CD4-positive, alpha-beta memory T cell (primary cell): ENCODE results near the gene CAPN10. TPM values are rescaled to one million over a fixed set of nuclear protein-coding genes. Genes with fewer than 3 reads are reported as not detected.

ENCODE experiments used
- CTCF ChIA-PET: fragments of 350-600 bp; sonication (Branson Sonifier 250); formaldehyde crosslinking; loops from one replicate; lab custom pipeline; 2021; ENCODE audit warnings: inconsistent platforms; ENCODE audit not compliant: partially characterized antibody; lab: Charles Lee
- POLR2A ChIA-PET: fragments of 350-600 bp; sonication (Branson Sonifier 250); formaldehyde crosslinking; loops from one replicate; lab custom pipeline; 2021; ENCODE audit not compliant: partially characterized antibody; lab: Charles Lee
- DNase-seq, 5 donors: peaks; one replicate each; pipeline versions ENCODE4 v3.0.0 to v3.0.0-alpha.2; 2020 to 2022; ENCODE audit warnings: mixed read lengths in 1 of 5
- H3K27ac ChIP-seq: one replicate; pipeline ENCODE4 v1.7.0; 2013; ENCODE audit warnings: low read depth, low read length
- H3K27me3 ChIP-seq: 2 replicates; pipeline ENCODE4 v1.7.0; 2013; ENCODE audit warnings: mild to moderate bottlenecking, low read length, moderate library complexity; ENCODE audit not compliant: insufficient read depth
- H3K36me3 ChIP-seq: 2 replicates; pipeline ENCODE4 v1.7.0; 2013; ENCODE audit warnings: mild to moderate bottlenecking, low read length, moderate library complexity; ENCODE audit not compliant: insufficient read depth
- H3K4me1 ChIP-seq: 2 replicates; pipeline ENCODE4 v1.7.0; 2013; ENCODE audit warnings: mild to moderate bottlenecking, low read length, moderate library complexity; ENCODE audit not compliant: insufficient read depth
- H3K4me3 ChIP-seq, 2 donors: one replicate each; pipeline ENCODE4 v1.7.0; 2013; ENCODE audit warnings: low read length in 2 of 2, mild to moderate bottlenecking in 1 of 2
- H3K9me3 ChIP-seq, 2 donors: one replicate each; pipeline ENCODE4 v1.7.0; 2013; ENCODE audit warnings: low read length in 2 of 2, control low read depth in 1 of 2; ENCODE audit not compliant: control insufficient read depth in 1 of 2
- H3K27ac Mint-ChIP-seq, 7 donors: one replicate each; pipeline ENCODE4 v1.8.0; 2020 to 2021; ENCODE audit warnings: mixed read lengths in 7 of 7, mild to moderate bottlenecking in 6 of 7, inconsistent platforms in 3 of 7, moderate library complexity in 3 of 7
- H3K27me3 Mint-ChIP-seq, 2 donors: one replicate each; pipeline ENCODE4 v1.8.0; 2020 to 2021; ENCODE audit warnings: mixed read lengths in 2 of 2
- H3K36me3 Mint-ChIP-seq, 2 donors: one replicate each; pipeline ENCODE4 v1.8.0; 2020 to 2021; ENCODE audit warnings: mixed read lengths in 2 of 2, inconsistent platforms in 1 of 2, mild to moderate bottlenecking in 1 of 2
- H3K4me1 Mint-ChIP-seq, 4 donors: one replicate each; pipeline ENCODE4 v1.8.0; 2020 to 2021; ENCODE audit warnings: mixed read lengths in 4 of 4, mild to moderate bottlenecking in 1 of 4
- H3K4me3 Mint-ChIP-seq, 8 donors: one replicate each; pipeline ENCODE4 v1.8.0; 2020 to 2021; ENCODE audit warnings: mixed read lengths in 8 of 8, mild to moderate bottlenecking in 7 of 8, moderate library complexity in 6 of 8, inconsistent platforms in 3 of 8
- H3K9me3 Mint-ChIP-seq, 8 donors: one replicate each; pipeline ENCODE4 v1.8.0; 2020 to 2021; ENCODE audit warnings: mixed read lengths in 8 of 8, mild to moderate bottlenecking in 5 of 8, inconsistent platforms in 3 of 8, moderate library complexity in 1 of 8
- intact Hi-C: fragments of 100-400 bp; cut with micrococcal nuclease; formaldehyde crosslinking; loops from one replicate; pipeline ENCODE4 v1.15.1; 2023
- polyA plus RNA-seq, 2 donors: library from polyadenylated mRNA; unstranded; fragments of 300-500 nt; fragmentation: Illumina TruSeq; gene quantifications; one replicate each; pipeline ENCODE4 v1.2.3, GENCODE V29; 2021
- total RNA-seq, 2 experiments: library from RNA; stranded (reverse); gene quantifications; one replicate each; pipeline ENCODE4 v1.2.3, GENCODE V29; 2021

Gene CAPN10
- total and polyA plus RNA-seq, 4 experiments from 2014 or later = 9.9 to 83.0 (median 49.7) TPM

- peak; percentile 91 to 96 (median 92) for DNase-seq
- Mint-ChIP-seq H3K27ac (peak overlapping the region; percentile 98 to 99 (median 99)), H3K9me3 (no peaks in the 10 kb centered on the region), H3K27me3 (no peaks in the 10 kb centered on the region), H3K4me3 (peak overlapping the region; percentile 90 to 98 (median 94)), H3K4me1 (peaks cover 46 to 89% (median 69%) of the 10 kb centered on the region in 4 donors), H3K36me3 (peaks cover 14 to 49% of the 10 kb centered on the region in 2 donors)
- Histone ChIP-seq H3K27ac (peak overlapping the region; percentile 89), H3K9me3 (no peaks in the 10 kb centered on the region), H3K4me1 (peaks cover 86% of the 10 kb centered on the region), H3K27me3 (no peaks in the 10 kb centered on the region), H3K4me3 (peak overlapping the region; percentile 79 to 87), H3K36me3 (peaks cover 8% of the 10 kb centered on the region)
- intact Hi-C loops = loop anchor here (1.0 to 10.0 kb wide), 10 partner anchors 10 to 1316 kb away; partner anchors contain the start of genes ATG4B, CAPN10, DTYMK and GPC1
- ChIA-PET POLR2A (interaction anchor here (0.7 to 20.6 kb wide), 16 partner anchors 10 to 1135 kb away, joined by 3 to 461 read pairs (median 6); partner anchors contain the start of genes ANKMY1, CAPN10, DUSP28 and GPC1), CTCF (interaction anchor here (0.8 to 3.8 kb wide), 14 partner anchors 11 to 165 kb away, joined by 3 to 61 read pairs (median 5); partner anchors contain the start of gene CAPN10)
These were observed 20.1 kb upstream of the CAPN10 start for GRCh38 chr2:240566203-240567136.

- peaks cover 43 to 83% (median 67%) of the 10 kb centered on the region in 4 donors for H3K4me1 Mint-ChIP-seq
- Histone ChIP-seq H3K4me1 (peaks cover 83% of the 10 kb centered on the region), H3K36me3 (peaks cover 8% of the 10 kb centered on the region), H3K27me3 (no peaks in the 10 kb centered on the region), H3K4me3 (peak overlapping the region; percentile 71 to 87), H3K27ac (peak overlapping the region; percentile 85), H3K9me3 (no peaks in the 10 kb centered on the region)
- intact Hi-C loops = loop anchor here (5.0 to 10.0 kb wide), 5 partner anchors 130 to 1315 kb away; partner anchors contain the start of genes ATG4B, DTYMK, GPC1 and HDLBP
- H3K4me3 Mint-ChIP-seq = peak overlapping the region; percentile 90 to 96 (median 94)
- POLR2A ChIA-PET = interaction anchor here (1.1 to 20.6 kb wide), 7 partner anchors 11 to 264 kb away, joined by 3 to 461 read pairs (median 34); partner anchors contain the start of genes ANKMY1, CAPN10, DUSP28 and GPR35
- CTCF ChIA-PET = interaction anchor here (0.9 to 3.8 kb wide), 9 partner anchors 10 to 164 kb away, joined by 3 to 61 read pairs (median 7); partner anchors contain the start of gene CAPN10
- no peaks in the 10 kb centered on the region for H3K9me3 Mint-ChIP-seq
- H3K27me3 Mint-ChIP-seq = no peaks in the 10 kb centered on the region
- H3K36me3 Mint-ChIP-seq = peaks cover 11 to 51% of the 10 kb centered on the region in 2 donors
- peak overlapping the region; percentile 94 to 99 (median 98) for H3K27ac Mint-ChIP-seq
- peak; percentile 42 to 74 (median 51) for DNase-seq
These were observed 19.2 kb upstream of the CAPN10 start for GRCh38 chr2:240567137-240567871.

GRCh38 chr2:240567872-240568677 is 18.5 kb upstream of the CAPN10 start, which contains the start of gene RNPEPL1:
TSS of gene RNPEPL1 (plus strand) at chr2:240568484. CDS start at chr2:240568587, 103 bp downstream.
- ChIA-PET POLR2A (interaction anchor here (1.1 to 20.6 kb wide), 8 partner anchors 10 to 137 kb away, joined by 3 to 461 read pairs (median 38); partner anchors contain the start of genes ANKMY1, CAPN10, DUSP28 and GPR35), CTCF (interaction anchor here (0.6 to 3.5 kb wide), 5 partner anchors 10 to 54 kb away, joined by 3 to 61 read pairs (median 11); partner anchors contain the start of gene CAPN10)
- H3K4me1 Mint-ChIP-seq = peaks cover 41 to 76% (median 62%) of the 10 kb centered on the region in 4 donors
- peak within 1 kb of the TSS; percentile 85 for H3K27ac ChIP-seq
- intact Hi-C loops = loop anchor here (1.0 to 10.0 kb wide), 6 partner anchors 8 to 1314 kb away; partner anchors contain the start of genes ATG4B, DTYMK, DUSP28 and GPC1
- peak within 1 kb of the TSS; percentile 94 to 99 (median 98) for H3K27ac Mint-ChIP-seq
- H3K9me3 ChIP-seq = no peaks in the 10 kb centered on the region
- H3K27me3 ChIP-seq = no peaks in the 10 kb centered on the region
- H3K36me3 Mint-ChIP-seq = peaks cover 11 to 52% of the 10 kb centered on the region in 2 donors
- no peaks in the 10 kb centered on the region for H3K27me3 Mint-ChIP-seq
- H3K4me1 ChIP-seq = peaks cover 75% of the 10 kb centered on the region
- peak within 1 kb of the TSS; percentile 90 to 96 (median 94) for H3K4me3 Mint-ChIP-seq
- peaks cover 5% of the 10 kb centered on the region for H3K36me3 ChIP-seq
- peak within 1 kb of the TSS; percentile 87 to 88 for H3K4me3 ChIP-seq
- peak; percentile 53 to 76 (median 58) for DNase-seq
- H3K9me3 Mint-ChIP-seq = no peaks in the 10 kb centered on the region

GRCh38 chr2:240568678-240569522 is 17.6 kb upstream of the CAPN10 start:
- peak overlapping the region; percentile 52 to 90 (median 82) for H3K27ac Mint-ChIP-seq
- Histone ChIP-seq H3K36me3 (peaks cover 2% of the 10 kb centered on the region), H3K4me3 (peak overlapping the region; percentile 76 to 88), H3K27ac (peak overlapping the region; percentile 60), H3K27me3 (no peaks in the 10 kb centered on the region), H3K9me3 (no peaks in the 10 kb centered on the region), H3K4me1 (peaks cover 67% of the 10 kb centered on the region)
- CTCF ChIA-PET = interaction anchor here (0.6 to 3.5 kb wide), 6 partner anchors 9 to 115 kb away, joined by 3 to 19 read pairs (median 4); partner anchors contain the start of gene CAPN10
- H3K4me3 Mint-ChIP-seq = peak overlapping the region; percentile 86 to 89 (median 88)
- peak in 4 of 5 donors; percentile 63 to 82 (median 76) for DNase-seq
- no peaks in the 10 kb centered on the region for H3K27me3 Mint-ChIP-seq
- intact Hi-C loops = loop anchor here (1.0 to 10.0 kb wide), 6 partner anchors 9 to 1313 kb away; partner anchors contain the start of genes ATG4B, DTYMK, DUSP28 and GPC1
- POLR2A ChIA-PET = interaction anchor here (0.6 to 20.6 kb wide), 7 partner anchors 10 to 136 kb away, joined by 3 to 461 read pairs (median 6); partner anchors contain the start of genes ANKMY1, CAPN10 and DUSP28
- H3K36me3 Mint-ChIP-seq = peaks cover 11 to 48% of the 10 kb centered on the region in 2 donors
- H3K4me1 Mint-ChIP-seq = peaks cover 37 to 68% (median 56%) of the 10 kb centered on the region in 4 donors
- no peaks in the 10 kb centered on the region for H3K9me3 Mint-ChIP-seq

GRCh38 chr2:240569523-240569997 is 17.0 kb upstream of the CAPN10 start:
- peaks cover 8 to 47% of the 10 kb centered on the region in 2 donors for H3K36me3 Mint-ChIP-seq
- intact Hi-C loops = loop anchor here (5.0 to 10.0 kb wide), 5 partner anchors 132 to 1313 kb away; partner anchors contain the start of genes ATG4B, DTYMK, GPC1 and HDLBP
- Histone ChIP-seq H3K36me3 (peaks cover 9% of the 10 kb centered on the region), H3K4me1 (peaks cover 60% of the 10 kb centered on the region), H3K9me3 (no peaks in the 10 kb centered on the region), H3K4me3 (peak overlapping the region; percentile 76 to 88), H3K27me3 (no peaks in the 10 kb centered on the region), H3K27ac (peak overlapping the region; percentile 60)
- no peaks in the 10 kb centered on the region for H3K27me3 Mint-ChIP-seq
- no peak for DNase-seq
- H3K4me1 Mint-ChIP-seq = peaks cover 34 to 62% (median 49%) of the 10 kb centered on the region in 4 donors
- ChIA-PET POLR2A (interaction anchor here (0.6 to 20.6 kb wide), 7 partner anchors 9 to 135 kb away, joined by 3 to 461 read pairs (median 6); partner anchors contain the start of genes ANKMY1, CAPN10 and DUSP28), CTCF (interaction anchor here (0.6 to 3.5 kb wide), 5 partner anchors 10 to 114 kb away, joined by 3 to 19 read pairs (median 6); partner anchors contain the start of gene CAPN10)
- H3K27ac Mint-ChIP-seq = peak overlapping the region; percentile 52 to 90 (median 80)
- peak overlapping the region; percentile 86 to 89 (median 88) for H3K4me3 Mint-ChIP-seq
- H3K9me3 Mint-ChIP-seq = no peaks in the 10 kb centered on the region
